Mesendoderm (in vitro differentiated cells): ENCODE data around the gene POC1A.

ENCODE experiments used
- DNase-seq: peaks from one replicate; pipeline ENCODE4 v3.0.0; 2013
- H2AK5ac ChIP-seq: 2 replicates; pipeline ENCODE4 v1.6.1; 2013; ENCODE audit warnings: low read length, inconsistent platforms
- H2BK120ac ChIP-seq: 2 replicates; pipeline ENCODE4 v1.6.1; 2013; ENCODE audit warnings: low read depth, mild to moderate bottlenecking, low read length, moderate library complexity, mixed read lengths
- H2BK15ac ChIP-seq: replicated peaks from 2 replicates; pipeline ENCODE4 v1.6.1; 2013; ENCODE audit warnings: low read depth, mild to moderate bottlenecking, moderate library complexity
- H2BK5ac ChIP-seq: 2 replicates; pipeline ENCODE4 v1.6.1; 2013; ENCODE audit warnings: low read length, inconsistent platforms
- H3K18ac ChIP-seq: 2 replicates; pipeline ENCODE4 v1.6.1; 2013; ENCODE audit warnings: mild to moderate bottlenecking, low read length, mixed read lengths
- H3K23ac ChIP-seq: one replicate; pipeline ENCODE4 v1.6.1; 2013; ENCODE audit warnings: low read length
- H3K27ac ChIP-seq: 2 replicates; pipeline ENCODE4 v1.5.1; 2013; ENCODE audit warnings: low read depth, mild to moderate bottlenecking, inconsistent platforms, low read length, moderate library complexity
- H3K27me3 ChIP-seq: 2 replicates; pipeline ENCODE4 v1.6.1; 2013; ENCODE audit warnings: low read length, control low read depth, mild to moderate bottlenecking, inconsistent platforms; ENCODE audit not compliant: insufficient read depth, poor library complexity
- H3K36me3 ChIP-seq: 2 replicates; pipeline ENCODE4 v1.6.1; 2013; ENCODE audit warnings: low read length, inconsistent platforms; ENCODE audit not compliant: control insufficient read depth, insufficient read depth
- H3K4ac ChIP-seq: one replicate; pipeline ENCODE4 v1.6.1; 2013; ENCODE audit warnings: low read depth, mild to moderate bottlenecking, low read length, moderate library complexity
- H3K4me1 ChIP-seq: 2 replicates; pipeline ENCODE4 v1.6.1; 2013; ENCODE audit warnings: low read depth, low read length, inconsistent platforms; ENCODE audit not compliant: control insufficient read depth
- H3K4me2 ChIP-seq: 2 replicates; pipeline ENCODE4 v1.6.1; 2013; ENCODE audit warnings: low read length
- H3K4me3 ChIP-seq: 2 replicates; pipeline ENCODE4 v1.5.1; 2013; ENCODE audit warnings: mild to moderate bottlenecking, low read length
- H3K56ac ChIP-seq: one replicate; pipeline ENCODE4 v1.6.1; 2013; ENCODE audit warnings: low read length
- H3K79me1 ChIP-seq: 2 replicates; pipeline ENCODE4 v1.6.1; 2013; ENCODE audit warnings: low read length, inconsistent platforms
- H3K79me2 ChIP-seq: 2 replicates; pipeline ENCODE4 v1.6.1; 2013; ENCODE audit warnings: mild to moderate bottlenecking, low read length; ENCODE audit not compliant: control insufficient read depth, insufficient read depth
- H3K9ac ChIP-seq: 2 replicates; pipeline ENCODE4 v1.6.1; 2013; ENCODE audit warnings: low read length, inconsistent platforms
- H4K5ac ChIP-seq: one replicate; pipeline ENCODE4 v1.6.1; 2013; ENCODE audit warnings: low read length
- H4K8ac ChIP-seq: one replicate; pipeline ENCODE4 v1.6.1; 2013; ENCODE audit warnings: low read depth, mild to moderate bottlenecking, control low read depth, low read length, moderate library complexity
- WGBS: extraction: QIAGEN DNeasy Blood & Tissue Kit; methylation state at CpG from one replicate; pipeline ENCODE4 v1.1.7; 2013; ENCODE audit warnings: low lambda C conversion rate, missing lambda C conversion rate; ENCODE audit not compliant: insufficient coverage; ENCODE audit errors: extremely low coverage; 5-methylcytosine and 5-hydroxymethylcytosine counted together

Gene POC1A

GRCh38 chr3:52055537-52056351, 98.5 kb downstream of the POC1A start:
- Histone ChIP-seq H3K79me1 (peaks cover 8% of the 10 kb centered on the region), H3K56ac (peak overlapping the region; percentile 92), H4K5ac (no peak overlapping the region), H4K8ac (no peak overlapping the region), H2BK5ac (no peak overlapping the region), H3K79me2 (no peaks in the 10 kb centered on the region), H3K23ac (peak overlapping the region; percentile 30), H3K27ac (no peak overlapping the region), H3K4me3 (peak overlapping the region; percentile 78), H3K9ac (peak overlapping the region; percentile 75), H3K4me2 (peak overlapping the region; percentile 71), H2BK120ac (peak overlapping the region; percentile 2), H2AK5ac (no peak overlapping the region), H2BK15ac (no peak overlapping the region), H3K18ac (peak overlapping the region; percentile 34), H3K4me1 (peaks cover 5% of the 10 kb centered on the region), H3K27me3 (no peaks in the 10 kb centered on the region), H3K36me3 (peaks cover 6% of the 10 kb centered on the region), H3K4ac (peak overlapping the region; percentile 19)
- WGBS, result no CpG with 5 or more reads among the region's 94 CpGs
- peak; percentile 87 for DNase-seq

GRCh38 chr3:52054661-52055511, 99.3 kb downstream of the POC1A start:
- Histone ChIP-seq H3K27ac (no peak overlapping the region), H2BK15ac (no peak overlapping the region), H3K56ac (peak overlapping the region; percentile 92), H3K4ac (peak overlapping the region; percentile 18), H3K9ac (peak overlapping the region; percentile 75), H3K18ac (no peak overlapping the region), H2BK120ac (no peak overlapping the region), H3K36me3 (peaks cover 10% of the 10 kb centered on the region), H2AK5ac (no peak overlapping the region), H3K4me2 (peak overlapping the region; percentile 71), H2BK5ac (no peak overlapping the region), H4K5ac (no peak overlapping the region), H3K4me3 (peak overlapping the region; percentile 78), H3K79me2 (no peaks in the 10 kb centered on the region), H3K27me3 (no peaks in the 10 kb centered on the region), H3K79me1 (peaks cover 8% of the 10 kb centered on the region), H4K8ac (no peak overlapping the region), H3K23ac (peak overlapping the region; percentile 30), H3K4me1 (peaks cover 5% of the 10 kb centered on the region)
- no CpG with 5 or more reads among the region's 26 CpGs for WGBS
- peak; percentile 35 for DNase-seq

GRCh38 chr3:52053307-52054304, 100.6 kb downstream of the POC1A start:
- Histone ChIP-seq H3K4me1 (peaks cover 5% of the 10 kb centered on the region), H2AK5ac (no peak overlapping the region), H2BK120ac (no peak overlapping the region), H4K8ac (no peak overlapping the region), H3K9ac (peak overlapping the region; percentile 37), H3K23ac (no peak overlapping the region), H3K56ac (peak overlapping the region; percentile 80), H3K18ac (no peak overlapping the region), H3K4me2 (no peak overlapping the region), H4K5ac (no peak overlapping the region), H3K79me1 (peaks cover 8% of the 10 kb centered on the region), H3K4ac (no peak overlapping the region), H2BK5ac (no peak overlapping the region), H3K27me3 (no peaks in the 10 kb centered on the region), H2BK15ac (no peak overlapping the region), H3K79me2 (no peaks in the 10 kb centered on the region), H3K27ac (no peak overlapping the region), H3K36me3 (peaks cover 10% of the 10 kb centered on the region), H3K4me3 (no peak overlapping the region)
- no CpG with 5 or more reads among the region's 31 CpGs for WGBS
- peak; percentile 38 for DNase-seq

GRCh38 chr3:52052831-52053306, 101.4 kb downstream of the POC1A start:
- peak; percentile 91 for DNase-seq
- no CpG with 5 or more reads among the region's 10 CpGs for WGBS
- Histone ChIP-seq H3K79me1 (peaks cover 8% of the 10 kb centered on the region), H3K56ac (peak overlapping the region; percentile 80), H3K23ac (no peak overlapping the region), H4K8ac (no peak overlapping the region), H3K27me3 (no peaks in the 10 kb centered on the region), H3K4me1 (peaks cover 5% of the 10 kb centered on the region), H3K79me2 (no peaks in the 10 kb centered on the region), H3K4me2 (peak overlapping the region; percentile 14), H2BK15ac (no peak overlapping the region), H2BK120ac (no peak overlapping the region), H4K5ac (no peak overlapping the region), H3K4me3 (no peak overlapping the region), H3K27ac (no peak overlapping the region), H3K36me3 (peaks cover 10% of the 10 kb centered on the region), H3K9ac (peak overlapping the region; percentile 37), H3K18ac (no peak overlapping the region), H3K4ac (no peak overlapping the region), H2BK5ac (no peak overlapping the region), H2AK5ac (no peak overlapping the region)

GRCh38 chr3:52051444-52051843, 102.8 kb downstream of the POC1A start:
- no peak overlapping the region for H3K18ac ChIP-seq
- no peak overlapping the region for H2AK5ac ChIP-seq
- H3K79me1 ChIP-seq, result peaks cover 8% of the 10 kb centered on the region
- no peak overlapping the region for H3K4me3 ChIP-seq
- H3K36me3 ChIP-seq, result peaks cover 10% of the 10 kb centered on the region
- no peaks in the 10 kb centered on the region for H3K79me2 ChIP-seq
- no peak overlapping the region for H3K23ac ChIP-seq
- no peak overlapping the region for H2BK15ac ChIP-seq
- no peak overlapping the region for H3K9ac ChIP-seq
- H3K4ac ChIP-seq, result no peak overlapping the region
- H3K4me2 ChIP-seq, result no peak overlapping the region
- H3K56ac ChIP-seq, result no peak overlapping the region
- no peak overlapping the region for H4K8ac ChIP-seq
- no peak overlapping the region for H2BK5ac ChIP-seq
- H3K27ac ChIP-seq, result no peak overlapping the region
- WGBS, result no CpG with 5 or more reads among the region's 8 CpGs
- H4K5ac ChIP-seq, result no peak overlapping the region
- H3K27me3 ChIP-seq, result no peaks in the 10 kb centered on the region
- H2BK120ac ChIP-seq, result no peak overlapping the region
- H3K4me1 ChIP-seq, result peaks cover 5% of the 10 kb centered on the region
- DNase-seq, result no peak
